Activated naive CD4-positive, alpha-beta T cell treated with anti-CD3 and anti-CD28 coated beads, Interleukin-2, amount 10 ng/mL, durations not matched to agents 7 days and 5 days (primary cell): ENCODE data around the gene TMEM248.
"Not testable (repeated sequence)": the region's sequence is repeated elsewhere in the genome, so short reads cannot be mapped to it uniquely, and the experiment has no call there.

Experiments
- CTCF ChIA-PET: fragments of 350-600 bp; sonication (Branson Sonifier 250); formaldehyde crosslinking; loops from one replicate; lab custom pipeline; 2021; ENCODE audit warnings: antibody characterized with exemption; lab: Charles Lee
- DNase-seq: peaks from one replicate; pipeline ENCODE4 v3.0.0-alpha.2; 2020
- H3K27ac Mint-ChIP-seq: one replicate; pipeline ENCODE4 v1.8.0; 2021; ENCODE audit warnings: mild to moderate bottlenecking, moderate library complexity, mixed read lengths
- H3K27me3 Mint-ChIP-seq: one replicate; pipeline ENCODE4 v1.8.0; 2021; ENCODE audit warnings: mild to moderate bottlenecking, mixed read lengths
- H3K36me3 Mint-ChIP-seq: one replicate; pipeline ENCODE4 v1.8.0; 2021; ENCODE audit warnings: mixed read lengths
- H3K4me1 Mint-ChIP-seq: one replicate; pipeline ENCODE4 v1.8.0; 2021; ENCODE audit warnings: mixed read lengths
- H3K4me3 Mint-ChIP-seq: one replicate; pipeline ENCODE4 v1.8.0; 2021; ENCODE audit warnings: mild to moderate bottlenecking, moderate library complexity, mixed read lengths
- H3K9me3 Mint-ChIP-seq: one replicate; pipeline ENCODE4 v1.8.0; 2021; ENCODE audit warnings: mixed read lengths

Gene TMEM248

DNA sequence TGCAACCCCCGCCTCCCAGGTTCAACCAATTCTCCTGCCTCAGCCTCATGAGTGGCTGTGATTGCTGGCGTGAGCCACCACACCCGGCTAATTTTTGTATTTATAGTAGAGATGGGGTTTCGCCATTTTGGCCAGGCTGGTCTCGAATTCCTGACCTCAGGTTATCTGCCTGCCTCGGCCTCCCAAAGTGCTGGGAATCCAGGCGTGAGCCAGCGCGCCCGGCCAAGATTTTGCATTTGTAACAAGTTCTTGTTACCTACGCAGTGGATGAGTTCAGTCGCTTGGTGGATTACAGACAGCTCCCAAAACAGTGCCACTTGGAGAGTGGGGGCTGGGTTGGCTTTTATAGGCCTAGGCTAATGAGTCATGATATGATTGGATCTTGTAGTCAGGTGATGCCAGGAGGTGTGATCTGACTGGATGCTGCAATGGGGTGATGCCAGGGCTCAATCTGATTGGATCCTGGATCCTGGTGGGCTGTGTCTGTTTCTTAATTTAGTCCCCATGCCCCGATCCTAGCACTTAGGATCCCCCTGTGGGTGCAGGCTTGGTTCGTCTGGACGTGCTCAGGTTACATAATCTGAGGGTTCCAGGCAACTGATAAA, 54.1 kb downstream of the TMEM248 start:
- H3K4me3 Mint-ChIP-seq: no peak overlapping the region
- DNase-seq: no peak
- no peak overlapping the region for H3K27ac Mint-ChIP-seq
- CTCF ChIA-PET: no interaction called here
- no peaks in the 10 kb centered on the region for H3K36me3 Mint-ChIP-seq
- peaks cover 5% of the 10 kb centered on the region for H3K9me3 Mint-ChIP-seq
- peaks cover 5% of the 10 kb centered on the region for H3K27me3 Mint-ChIP-seq
- H3K4me1 Mint-ChIP-seq: no peaks in the 10 kb centered on the region

DNA sequence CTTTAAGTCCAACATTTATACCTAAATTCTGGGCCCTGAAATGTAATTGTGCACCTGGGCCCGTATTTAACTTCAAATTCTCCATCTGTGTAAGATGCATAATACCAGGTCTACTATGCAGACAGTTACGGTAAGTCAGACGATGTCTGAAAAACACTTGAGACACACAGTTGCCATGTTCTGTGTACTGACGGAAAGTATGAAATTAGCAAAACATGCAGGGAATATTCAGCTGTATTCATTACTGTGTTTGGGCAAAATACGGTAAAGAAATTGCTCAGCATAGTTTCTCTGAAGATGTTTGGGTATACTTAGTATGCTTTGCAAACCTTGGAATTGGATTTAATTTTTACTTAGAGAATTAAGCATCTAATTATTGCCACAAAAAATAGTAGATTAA, 57.3 kb downstream of the TMEM248 start:
- H3K36me3 Mint-ChIP-seq, H3K4me3 Mint-ChIP-seq, H3K27ac Mint-ChIP-seq, DNase-seq, H3K4me1 Mint-ChIP-seq, H3K27me3 Mint-ChIP-seq, CTCF ChIA-PET: not testable (repeated sequence)
- peaks cover 15% of the 10 kb centered on the region for H3K9me3 Mint-ChIP-seq

DNA sequence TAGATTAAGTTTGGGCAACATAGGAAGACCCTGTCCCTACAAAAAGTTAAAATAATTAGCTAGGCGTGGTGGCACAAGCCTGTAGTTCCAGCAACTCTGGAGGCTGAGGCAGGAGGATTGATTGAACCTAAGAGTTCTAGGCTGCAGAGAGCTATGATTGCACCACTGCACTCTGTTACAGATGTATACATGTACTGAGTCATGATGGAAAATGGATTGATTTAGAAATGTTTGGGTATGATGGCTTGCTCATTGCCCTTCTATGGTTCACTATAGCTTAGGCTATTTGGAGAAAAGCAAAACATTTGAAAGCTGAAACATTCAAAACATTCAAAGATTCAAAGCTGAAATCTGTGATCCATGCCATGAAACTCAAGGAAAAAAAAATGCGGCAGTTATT, 58.0 kb downstream of the TMEM248 start:
- DNase-seq, H3K4me3 Mint-ChIP-seq, H3K36me3 Mint-ChIP-seq, H3K27me3 Mint-ChIP-seq, H3K4me1 Mint-ChIP-seq, H3K27ac Mint-ChIP-seq: not testable (repeated sequence)
- CTCF ChIA-PET: interaction anchor here (0.5 kb wide), 1 partner anchor 8 kb away, joined by 3 read pairs; no protein-coding TSS in a partner anchor
- H3K9me3 Mint-ChIP-seq: peaks cover 15% of the 10 kb centered on the region

DNA sequence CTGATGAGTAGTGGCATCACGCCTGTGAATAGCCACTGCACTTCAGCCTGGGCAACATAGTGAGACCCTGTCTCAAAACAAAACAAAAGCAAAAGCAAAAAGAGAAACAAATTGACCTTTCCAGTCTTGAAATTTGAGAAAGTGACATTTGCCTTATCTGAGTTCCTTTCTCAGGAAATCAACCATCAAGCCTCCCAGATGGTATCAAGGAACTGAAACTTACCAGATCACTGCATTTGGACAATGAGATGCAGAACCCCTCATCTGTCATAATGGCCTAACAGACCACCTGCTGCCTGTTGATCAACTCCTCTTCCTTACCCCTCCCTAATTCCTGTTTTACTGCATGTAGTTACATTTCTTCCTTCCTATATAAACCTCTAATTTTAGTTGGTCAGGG, 59.3 kb downstream of the TMEM248 start:
- H3K27me3 Mint-ChIP-seq, DNase-seq, H3K4me3 Mint-ChIP-seq, CTCF ChIA-PET, H3K36me3 Mint-ChIP-seq, H3K27ac Mint-ChIP-seq, H3K4me1 Mint-ChIP-seq: not testable (repeated sequence)
- H3K9me3 Mint-ChIP-seq: peaks cover 15% of the 10 kb centered on the region

DNA sequence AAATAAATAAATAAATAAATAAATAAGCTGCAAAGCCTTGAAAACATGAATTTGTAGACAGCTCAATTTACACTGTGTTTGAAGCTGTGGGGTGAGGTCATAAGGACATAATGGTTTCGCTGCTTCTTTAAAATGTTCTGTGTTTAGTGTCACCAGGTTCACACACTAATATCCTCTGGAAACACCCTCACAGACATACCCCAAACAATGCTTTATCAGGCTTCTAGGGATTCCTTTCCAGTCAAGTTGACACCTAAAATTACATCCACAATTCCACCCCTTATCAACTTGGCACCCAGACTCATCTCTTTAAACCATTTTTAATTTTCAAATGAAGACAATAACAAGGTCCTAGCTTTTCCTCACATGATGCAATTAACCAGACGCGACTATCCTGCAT, 68.5 kb downstream of the TMEM248 start:
- H3K9me3 Mint-ChIP-seq, DNase-seq, H3K27me3 Mint-ChIP-seq, CTCF ChIA-PET, H3K27ac Mint-ChIP-seq, H3K4me3 Mint-ChIP-seq: not testable (repeated sequence)
- Mint-ChIP-seq H3K4me1 (peaks cover 20% of the 10 kb centered on the region), H3K36me3 (peaks cover 38% of the 10 kb centered on the region)

DNA sequence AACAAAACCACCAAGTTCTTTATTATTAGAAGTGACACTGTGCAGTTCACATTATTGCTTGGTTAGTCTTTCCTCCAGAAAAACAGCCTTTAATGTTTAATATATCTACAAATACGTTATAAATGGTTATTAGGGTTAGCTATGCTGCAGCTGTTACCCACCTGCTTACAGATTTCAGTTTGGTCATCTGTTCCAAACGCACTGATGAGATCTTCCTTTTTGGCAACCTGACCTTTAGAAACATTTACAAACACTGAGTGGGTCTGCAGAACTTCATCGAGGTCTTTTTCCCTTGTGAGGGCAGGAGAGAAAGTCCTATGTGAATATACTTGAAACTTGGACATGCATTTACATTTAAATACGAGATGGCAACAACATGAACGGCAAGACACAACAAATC, 73.0 kb downstream of the TMEM248 start:
- Mint-ChIP-seq H3K4me3 (peak overlapping the region; percentile 93), H3K4me1 (peaks cover 31% of the 10 kb centered on the region), H3K27ac (peak overlapping the region; percentile 100), H3K36me3 (peaks cover 28% of the 10 kb centered on the region)
- H3K27me3 Mint-ChIP-seq, DNase-seq, H3K9me3 Mint-ChIP-seq, CTCF ChIA-PET: not testable (repeated sequence)

DNA sequence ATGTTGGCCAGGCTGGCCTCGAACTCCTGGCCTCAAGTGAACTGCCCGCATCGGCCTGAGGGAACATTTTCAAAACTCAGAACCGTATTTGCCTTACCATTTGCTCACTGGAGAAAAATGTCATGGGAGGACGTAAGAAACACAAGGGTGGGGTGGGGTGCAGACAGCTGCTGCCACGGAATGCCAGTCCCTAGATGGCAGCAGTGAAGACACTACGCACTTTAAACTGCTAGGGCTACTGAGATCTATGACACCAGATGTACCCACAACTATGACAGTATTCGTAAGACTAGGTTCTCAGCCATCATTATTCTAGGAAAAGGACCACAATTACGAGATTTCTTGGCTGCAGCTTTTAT, 73.6 kb downstream of the TMEM248 start:
- H3K27me3 Mint-ChIP-seq, H3K9me3 Mint-ChIP-seq, CTCF ChIA-PET: not testable (repeated sequence)
- H3K4me1 Mint-ChIP-seq: peaks cover 32% of the 10 kb centered on the region
- peak overlapping the region; percentile 100 for H3K27ac Mint-ChIP-seq
- DNase-seq: peak; percentile 67
- peak overlapping the region; percentile 93 for H3K4me3 Mint-ChIP-seq
- H3K36me3 Mint-ChIP-seq: peaks cover 28% of the 10 kb centered on the region

DNA sequence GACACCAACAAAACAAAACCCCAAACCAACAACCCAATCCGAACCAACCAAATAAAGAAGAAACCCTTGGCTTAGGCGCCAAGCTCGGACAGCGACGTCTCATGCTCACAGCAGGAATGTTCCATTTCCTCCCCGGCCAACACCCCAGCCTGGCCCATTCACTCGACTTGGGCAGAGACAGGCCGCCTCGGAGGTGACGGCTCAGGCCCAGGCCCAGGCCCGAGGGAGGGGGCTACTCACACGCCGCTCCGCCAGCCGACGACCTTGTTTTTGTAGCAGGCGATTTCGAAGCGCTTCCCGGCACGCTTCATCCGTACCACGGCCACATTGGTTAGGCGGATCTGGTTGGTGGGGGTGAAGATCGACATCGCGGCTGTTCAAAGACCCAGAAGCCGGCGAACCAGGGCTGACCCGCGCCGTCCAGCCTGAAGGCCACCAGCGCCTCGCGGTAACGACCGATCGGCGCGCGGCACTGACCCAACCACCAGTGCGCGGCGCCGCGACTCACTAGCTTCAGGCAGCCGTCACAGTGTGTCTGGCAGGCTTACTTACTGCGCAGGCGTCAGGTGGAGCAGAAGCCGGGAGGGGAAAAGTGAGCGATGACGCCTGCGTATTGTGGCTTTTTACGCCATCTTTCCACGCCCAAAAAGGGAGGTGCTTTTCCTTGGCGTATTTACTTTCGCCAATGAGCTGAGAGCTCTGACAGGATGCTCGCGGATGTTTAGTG, 74.2 kb downstream of the TMEM248 start, which contains the start of gene SBDS:
TSS of gene SBDS (minus strand) at position 537 of the 727 bp plus-strand sequence. CDS start at position 368, 169 bp downstream.
- CTCF ChIA-PET: interaction anchor here (1.2 kb wide), 1 partner anchor 73 kb away, joined by 3 read pairs; no protein-coding TSS in a partner anchor
- H3K36me3 Mint-ChIP-seq: peaks cover 26% of the 10 kb centered on the region

DNA sequence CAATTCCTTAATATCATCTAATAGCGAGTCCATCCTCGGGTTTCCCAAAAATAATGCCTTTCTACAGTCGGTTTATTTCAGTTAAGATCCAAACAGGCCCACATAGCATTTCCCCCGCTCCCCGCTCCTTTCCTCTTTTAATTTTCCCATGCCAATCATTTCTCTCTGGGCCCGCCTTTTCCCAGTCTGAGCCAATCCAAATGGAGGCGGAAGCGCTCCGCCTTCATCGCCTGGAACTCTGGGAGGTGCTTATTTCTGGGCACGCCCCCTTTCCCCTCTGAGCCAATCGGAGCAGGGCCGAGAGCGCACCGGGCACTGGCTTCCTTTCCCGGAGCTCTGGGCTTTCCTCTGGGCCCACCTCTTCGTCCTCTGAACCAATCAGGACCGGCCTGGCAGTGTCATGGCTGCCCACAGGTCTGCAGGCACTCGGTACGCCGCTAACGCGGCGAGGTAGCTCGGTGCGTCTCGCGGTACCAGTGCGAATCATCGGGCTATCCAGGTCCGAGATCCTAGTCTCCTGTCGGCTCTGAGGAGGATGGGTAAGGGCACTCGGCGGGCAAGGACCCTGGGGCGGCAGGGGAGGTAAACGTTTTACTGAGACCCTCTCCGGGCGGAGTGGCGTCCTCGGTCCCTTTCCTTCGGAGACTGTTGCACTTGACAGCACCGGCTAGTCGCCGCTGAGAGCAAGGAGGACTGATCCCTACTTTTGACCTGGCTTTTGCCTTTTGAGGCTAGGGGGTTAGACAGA, 75.6 kb downstream of the TMEM248 start, which contains the start of gene TYW1:
TSS of gene TYW1 (plus strand) at position 390 of the 748 bp plus-strand sequence. CDS start at position 536, 146 bp downstream.
- DNase-seq: peak; percentile 99
- H3K27me3 Mint-ChIP-seq, H3K9me3 Mint-ChIP-seq, CTCF ChIA-PET: not testable (repeated sequence)
- Mint-ChIP-seq H3K4me3 (peak within 1 kb of the TSS; percentile 93), H3K36me3 (peaks cover 23% of the 10 kb centered on the region), H3K4me1 (peaks cover 35% of the 10 kb centered on the region), H3K27ac (peak within 1 kb of the TSS; percentile 100)

More for the DNA sequence above, 74.2 kb downstream of the TMEM248 start, which contains the start of gene SBDS:
- H3K4me3 Mint-ChIP-seq: peak within 1 kb of the TSS; percentile 93
- peak within 1 kb of the TSS; percentile 100 for H3K27ac Mint-ChIP-seq
- not testable (repeated sequence) for H3K27me3 Mint-ChIP-seq, H3K9me3 Mint-ChIP-seq
- DNase-seq: peak; percentile 96
- H3K4me1 Mint-ChIP-seq: peaks cover 33% of the 10 kb centered on the region

DNA sequence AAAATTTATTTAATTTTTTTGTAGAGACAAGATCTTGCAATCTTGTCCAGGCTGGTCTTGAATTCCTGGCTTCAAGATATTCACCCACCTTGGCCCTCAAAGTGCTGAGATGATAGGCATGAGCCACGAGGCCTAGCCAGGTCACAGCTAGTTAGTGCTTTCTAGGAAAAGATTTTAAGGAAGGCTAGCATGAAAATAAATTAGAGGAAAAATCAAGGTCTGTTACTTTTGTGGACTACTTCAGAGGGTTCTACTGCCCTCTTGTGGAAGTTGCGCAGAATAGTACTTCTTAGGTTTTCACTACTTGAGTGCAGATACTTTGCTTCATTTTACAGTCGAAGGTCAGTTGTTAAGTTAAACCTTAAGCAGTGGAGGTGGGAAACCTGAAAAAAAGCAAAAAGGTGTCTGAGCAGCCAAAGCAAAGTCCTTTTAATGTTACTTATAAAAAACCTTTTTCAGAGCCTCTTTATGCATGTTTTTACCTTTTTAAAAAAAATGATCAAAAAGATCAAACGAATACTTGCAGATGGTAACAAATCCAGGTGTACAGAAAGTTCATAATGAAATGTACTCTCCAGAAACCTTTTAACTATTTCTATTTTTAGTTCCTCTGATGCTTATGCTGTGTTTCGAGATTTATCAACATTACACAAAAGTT, 79.7 kb downstream of the TMEM248 start:
- H3K27me3 Mint-ChIP-seq, H3K27ac Mint-ChIP-seq, DNase-seq, CTCF ChIA-PET, H3K4me3 Mint-ChIP-seq, H3K9me3 Mint-ChIP-seq: not testable (repeated sequence)
- peaks cover 13% of the 10 kb centered on the region for H3K4me1 Mint-ChIP-seq
- H3K36me3 Mint-ChIP-seq: peaks cover 10% of the 10 kb centered on the region

DNA sequence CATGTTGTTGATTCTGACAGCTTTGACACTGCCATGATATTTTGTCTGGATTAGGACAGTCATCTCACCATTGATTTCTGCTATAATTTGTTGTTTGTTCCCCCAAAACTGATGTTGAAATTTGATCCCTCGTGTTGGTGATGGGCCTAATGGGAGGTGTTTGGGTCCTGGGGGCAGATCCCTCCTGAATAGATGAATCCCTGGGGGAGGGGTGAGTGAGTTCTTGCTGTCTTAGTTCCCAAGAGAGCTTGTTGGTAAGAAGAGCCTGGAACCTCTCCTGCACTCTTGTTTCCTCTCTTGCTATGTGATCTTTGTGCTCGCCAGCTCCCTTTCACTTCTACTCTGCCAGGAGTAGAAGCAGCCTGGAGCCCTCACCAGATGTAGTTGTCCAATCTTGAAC, 83.1 kb downstream of the TMEM248 start:
- H3K4me1 Mint-ChIP-seq, DNase-seq, H3K27me3 Mint-ChIP-seq, H3K27ac Mint-ChIP-seq, CTCF ChIA-PET, H3K9me3 Mint-ChIP-seq, H3K4me3 Mint-ChIP-seq: not testable (repeated sequence)
- peaks cover 28% of the 10 kb centered on the region for H3K36me3 Mint-ChIP-seq

DNA sequence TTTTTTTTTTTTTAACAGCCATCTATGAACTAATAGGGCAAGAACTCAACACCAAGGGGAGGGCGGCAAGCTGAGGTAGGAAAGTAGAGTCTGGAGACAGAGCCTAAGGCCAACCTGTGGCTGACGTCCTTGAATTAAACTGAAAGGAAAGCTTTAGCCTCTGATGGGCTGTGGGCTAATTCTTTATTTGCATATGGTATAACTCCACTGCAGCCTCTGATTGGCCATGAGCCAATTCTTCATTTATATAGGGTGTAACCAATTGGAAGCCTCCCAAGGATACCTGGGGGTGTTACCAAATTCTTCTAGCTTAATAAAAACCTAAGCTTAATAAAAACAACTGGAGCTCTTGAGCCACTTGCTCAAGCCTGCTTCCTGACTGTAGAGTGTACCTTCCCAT, 85.9 kb downstream of the TMEM248 start:
- peaks cover 36% of the 10 kb centered on the region for H3K36me3 Mint-ChIP-seq
- CTCF ChIA-PET: no interaction called here
- no peaks in the 10 kb centered on the region for H3K27me3 Mint-ChIP-seq
- no peak overlapping the region for H3K27ac Mint-ChIP-seq
- H3K4me3 Mint-ChIP-seq: no peak overlapping the region
- H3K9me3 Mint-ChIP-seq: no peaks in the 10 kb centered on the region
- no peak for DNase-seq
- no peaks in the 10 kb centered on the region for H3K4me1 Mint-ChIP-seq
